Endodermal cell (in vitro differentiated cells): ENCODE data around the gene MYO7A. TPM values are rescaled to one million over a fixed set of nuclear protein-coding genes. Genes with fewer than 3 reads are reported as not detected.

Source experiments
- DNase-seq: peaks from one replicate; pipeline ENCODE4 v3.0.0-alpha.2; 2017
- H3K27ac ChIP-seq: 2 replicates; pipeline ENCODE4 v1.5.1; 2013; ENCODE audit warnings: mild to moderate bottlenecking, low read depth, low read length, moderate library complexity
- H3K27me3 ChIP-seq: 2 replicates; pipeline ENCODE4 v1.6.1; 2013; ENCODE audit warnings: mild to moderate bottlenecking, low read length, moderate library complexity; ENCODE audit not compliant: insufficient read depth, control insufficient read depth, poor library complexity, severe bottlenecking
- H3K36me3 ChIP-seq: 2 replicates; pipeline ENCODE4 v1.7.0; 2013; ENCODE audit warnings: mild to moderate bottlenecking, low read length, moderate library complexity; ENCODE audit not compliant: control insufficient read depth, insufficient read depth
- H3K4me1 ChIP-seq: one replicate; pipeline ENCODE4 v1.7.0; 2013; ENCODE audit warnings: low read length; ENCODE audit not compliant: control insufficient read depth, insufficient read depth
- H3K4me3 ChIP-seq: 2 replicates; pipeline ENCODE4 v1.5.1; 2013; ENCODE audit warnings: mild to moderate bottlenecking, low read length, moderate library complexity
- H3K9ac ChIP-seq: 2 replicates; pipeline ENCODE4 v1.6.1; 2013; ENCODE audit warnings: mild to moderate bottlenecking, low read length, moderate library complexity; ENCODE audit not compliant: poor library complexity, severe bottlenecking; ENCODE audit errors: extremely low read depth
- H3K9me3 ChIP-seq: 2 replicates; pipeline ENCODE4 v1.6.1; 2013; ENCODE audit warnings: mild to moderate bottlenecking, low read length, moderate library complexity; ENCODE audit not compliant: control insufficient read depth
- H3K27ac Mint-ChIP-seq: 2 replicates; pipeline ENCODE4 v1.8.0; 2020; ENCODE audit warnings: mixed read lengths
- H3K27me3 Mint-ChIP-seq: 2 replicates; pipeline ENCODE4 v1.8.0; 2021; ENCODE audit warnings: mild to moderate bottlenecking, mixed read lengths; ENCODE audit not compliant: insufficient read depth
- H3K36me3 Mint-ChIP-seq: 2 replicates; pipeline ENCODE4 v1.8.0; 2020; ENCODE audit warnings: low read depth, mixed read lengths
- H3K4me1 Mint-ChIP-seq: 2 replicates; pipeline ENCODE4 v1.8.0; 2020; ENCODE audit warnings: mixed read lengths
- H3K4me3 Mint-ChIP-seq: 2 replicates; pipeline ENCODE4 v1.8.0; 2020; ENCODE audit warnings: mild to moderate bottlenecking, moderate library complexity, mixed read lengths
- H3K9me3 Mint-ChIP-seq: 2 replicates; pipeline ENCODE4 v1.8.0; 2020; ENCODE audit warnings: mild to moderate bottlenecking, mixed read lengths
- WGBS, 2 experiments: methylation state at CpG; one replicate each; pipeline versions ENCODE4 v1.1.5 to v1.1.7; 2013; ENCODE audit warnings: missing lambda C conversion rate in 2 of 2, mixed read lengths in 1 of 2; ENCODE audit not compliant: insufficient coverage in 1 of 2, insufficient read length in 1 of 2; 5-methylcytosine and 5-hydroxymethylcytosine counted together
- total RNA-seq, 2 donors: library from RNA; stranded (reverse); fragmentation: NEBNext Ultra II Directional in 1 of 2; extraction: Animal tissue kit (Norgen Biotek cat#: 25700) in 1 of 2; gene quantifications; 2 replicates in 1 of 2; 3 replicates in 1 of 2; pipeline ENCODE4 v1.2.1, GENCODE V29; 2021
- TF ChIP-seq, protein P1 (sequence below): fragments of 200-600 bp; sonication (generic); conservative IDR thresholded peaks from 2 replicates; pipeline ENCODE4 v1.5.0; 2021; ENCODE audit warnings: antibody characterized with exemption, mild to moderate bottlenecking

Gene MYO7A
- total RNA-seq, 2 donors from 2014 or later: 2.4 to 2.7 TPM

DNA sequence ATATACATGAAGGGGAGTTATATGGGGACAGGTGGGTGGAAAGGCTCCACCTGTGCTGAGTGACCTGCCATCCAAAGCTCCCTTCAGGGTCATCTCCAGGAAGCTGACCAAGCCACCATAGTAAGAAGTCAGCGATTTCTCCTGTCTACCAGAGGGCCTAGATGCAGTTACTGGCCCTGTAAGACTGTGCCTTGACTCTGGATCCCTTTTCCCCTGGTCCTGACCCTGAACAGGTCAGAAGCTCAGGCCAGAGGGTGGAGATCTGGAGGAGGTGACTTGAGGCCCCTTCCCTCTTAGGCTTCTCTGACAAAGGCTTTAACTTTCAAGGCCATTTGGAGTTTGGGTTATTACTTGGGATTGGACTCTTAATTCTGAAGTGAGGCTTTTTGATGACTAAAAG, 103.8 kb downstream of the MYO7A start:
- 93% methylated on average over 1 of the region's 1 CpG; no CpG with 5 or more reads in 1 of the 2 experiments for WGBS, 2 experiments
- no peaks in the 10 kb centered on the region for H3K9me3 Mint-ChIP-seq
- H3K27ac ChIP-seq: no peak overlapping the region
- peaks cover 8% of the 10 kb centered on the region for H3K4me1 Mint-ChIP-seq
- TF ChIP-seq, protein P1, sequence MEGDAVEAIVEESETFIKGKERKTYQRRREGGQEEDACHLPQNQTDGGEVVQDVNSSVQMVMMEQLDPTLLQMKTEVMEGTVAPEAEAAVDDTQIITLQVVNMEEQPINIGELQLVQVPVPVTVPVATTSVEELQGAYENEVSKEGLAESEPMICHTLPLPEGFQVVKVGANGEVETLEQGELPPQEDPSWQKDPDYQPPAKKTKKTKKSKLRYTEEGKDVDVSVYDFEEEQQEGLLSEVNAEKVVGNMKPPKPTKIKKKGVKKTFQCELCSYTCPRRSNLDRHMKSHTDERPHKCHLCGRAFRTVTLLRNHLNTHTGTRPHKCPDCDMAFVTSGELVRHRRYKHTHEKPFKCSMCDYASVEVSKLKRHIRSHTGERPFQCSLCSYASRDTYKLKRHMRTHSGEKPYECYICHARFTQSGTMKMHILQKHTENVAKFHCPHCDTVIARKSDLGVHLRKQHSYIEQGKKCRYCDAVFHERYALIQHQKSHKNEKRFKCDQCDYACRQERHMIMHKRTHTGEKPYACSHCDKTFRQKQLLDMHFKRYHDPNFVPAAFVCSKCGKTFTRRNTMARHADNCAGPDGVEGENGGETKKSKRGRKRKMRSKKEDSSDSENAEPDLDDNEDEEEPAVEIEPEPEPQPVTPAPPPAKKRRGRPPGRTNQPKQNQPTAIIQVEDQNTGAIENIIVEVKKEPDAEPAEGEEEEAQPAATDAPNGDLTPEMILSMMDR: no peak
- H3K27me3 Mint-ChIP-seq: no peaks in the 10 kb centered on the region
- H3K4me3 ChIP-seq: no peak overlapping the region
- no peaks in the 10 kb centered on the region for H3K4me1 ChIP-seq
- DNase-seq: no peak
- no peaks in the 10 kb centered on the region for H3K9me3 ChIP-seq
- H3K36me3 ChIP-seq: no peaks in the 10 kb centered on the region
- no peak overlapping the region for H3K9ac ChIP-seq
- H3K36me3 Mint-ChIP-seq: no peaks in the 10 kb centered on the region
- H3K27ac Mint-ChIP-seq: no peak overlapping the region
- H3K4me3 Mint-ChIP-seq: no peak overlapping the region
- no peaks in the 10 kb centered on the region for H3K27me3 ChIP-seq

DNA sequence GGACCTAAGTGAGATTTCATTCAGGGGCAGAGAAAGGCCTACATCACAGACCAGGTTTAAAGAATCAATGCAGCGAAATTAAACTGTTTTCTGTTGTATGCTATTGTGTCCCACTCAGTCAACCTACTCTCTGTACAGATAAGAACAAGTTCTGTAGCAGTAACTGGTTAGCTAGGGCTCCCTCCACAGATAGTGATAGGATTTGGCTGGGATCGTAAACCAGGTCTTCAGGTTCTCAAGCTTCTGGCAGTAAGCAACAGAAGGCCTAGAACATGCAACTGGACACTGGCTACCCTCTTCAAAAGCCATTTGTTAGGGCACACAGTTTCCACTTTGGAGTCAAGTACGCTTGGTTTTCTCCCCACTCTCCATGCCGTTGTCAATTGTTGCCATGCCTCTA, 104.2 kb downstream of the MYO7A start:
- WGBS, 2 experiments: 95 to 100% methylated on average over 4 of the region's 4 CpGs
- Mint-ChIP-seq H3K4me3 (no peak overlapping the region), H3K9me3 (no peaks in the 10 kb centered on the region), H3K4me1 (peaks cover 8% of the 10 kb centered on the region), H3K36me3 (no peaks in the 10 kb centered on the region), H3K27ac (no peak overlapping the region), H3K27me3 (no peaks in the 10 kb centered on the region)
- no peak for DNase-seq
- Histone ChIP-seq H3K36me3 (no peaks in the 10 kb centered on the region), H3K4me3 (no peak overlapping the region), H3K9me3 (no peaks in the 10 kb centered on the region), H3K9ac (no peak overlapping the region), H3K4me1 (no peaks in the 10 kb centered on the region), H3K27me3 (no peaks in the 10 kb centered on the region), H3K27ac (no peak overlapping the region)
- TF ChIP-seq, protein P1: no peak

DNA sequence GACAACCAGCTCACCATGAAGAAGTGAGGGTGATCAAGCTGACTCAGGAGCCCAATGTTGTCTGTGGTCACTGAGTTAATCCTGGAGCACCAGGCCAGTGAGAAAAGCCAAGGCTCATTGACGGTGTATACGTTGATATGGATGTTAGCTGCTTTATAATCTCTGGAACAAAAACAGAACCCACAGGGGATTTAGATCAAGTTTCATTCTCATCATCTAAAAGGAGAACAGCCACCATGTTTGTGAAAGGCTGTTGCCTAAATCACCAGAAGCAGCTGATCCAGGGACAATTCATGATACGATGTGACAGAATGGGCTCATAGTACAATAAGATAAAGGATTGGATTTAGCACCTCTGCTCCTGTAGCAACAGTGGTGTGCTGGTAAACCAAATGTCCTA, 105.0 kb downstream of the MYO7A start:
- TF ChIP-seq, protein P1: no peak
- WGBS, 2 experiments: 86 to 93% methylated on average over 2 to 3 of the region's 3 CpGs

More for the DNA sequence above, 105.0 kb downstream of the MYO7A start:
- Mint-ChIP-seq H3K4me3 (no peak overlapping the region), H3K36me3 (no peaks in the 10 kb centered on the region), H3K4me1 (peaks cover 8% of the 10 kb centered on the region), H3K27ac (no peak overlapping the region), H3K9me3 (no peaks in the 10 kb centered on the region), H3K27me3 (no peaks in the 10 kb centered on the region)
- H3K36me3 ChIP-seq: no peaks in the 10 kb centered on the region
- no peaks in the 10 kb centered on the region for H3K9me3 ChIP-seq
- H3K9ac ChIP-seq: no peak overlapping the region
- H3K4me1 ChIP-seq: no peaks in the 10 kb centered on the region
- no peak for DNase-seq
- H3K27me3 ChIP-seq: no peaks in the 10 kb centered on the region
- H3K4me3 ChIP-seq: no peak overlapping the region
- no peak overlapping the region for H3K27ac ChIP-seq
